Measurements from ENCODE around the gene MAP2K5.

DNA sequence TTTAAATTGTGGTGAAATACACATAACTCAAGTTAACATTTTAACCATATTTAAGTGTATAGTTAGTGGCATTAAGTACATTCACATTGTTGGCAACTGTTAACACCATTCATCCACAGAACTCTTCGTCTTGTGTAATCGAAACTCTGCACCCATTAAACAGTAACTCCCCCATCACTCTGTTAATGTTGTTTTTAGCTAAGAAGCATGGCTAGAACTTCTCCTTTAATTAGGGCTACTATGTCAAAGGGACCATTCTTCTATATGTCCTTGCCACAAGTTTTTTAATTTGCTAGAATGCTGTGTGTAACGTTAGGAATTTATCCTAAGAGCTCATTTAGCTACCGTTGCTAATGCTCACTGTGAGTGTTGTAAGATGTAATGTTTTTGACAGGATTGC, 60.6 kb downstream of the MAP2K5 start:
- TF ChIP-seq, protein P1, sequence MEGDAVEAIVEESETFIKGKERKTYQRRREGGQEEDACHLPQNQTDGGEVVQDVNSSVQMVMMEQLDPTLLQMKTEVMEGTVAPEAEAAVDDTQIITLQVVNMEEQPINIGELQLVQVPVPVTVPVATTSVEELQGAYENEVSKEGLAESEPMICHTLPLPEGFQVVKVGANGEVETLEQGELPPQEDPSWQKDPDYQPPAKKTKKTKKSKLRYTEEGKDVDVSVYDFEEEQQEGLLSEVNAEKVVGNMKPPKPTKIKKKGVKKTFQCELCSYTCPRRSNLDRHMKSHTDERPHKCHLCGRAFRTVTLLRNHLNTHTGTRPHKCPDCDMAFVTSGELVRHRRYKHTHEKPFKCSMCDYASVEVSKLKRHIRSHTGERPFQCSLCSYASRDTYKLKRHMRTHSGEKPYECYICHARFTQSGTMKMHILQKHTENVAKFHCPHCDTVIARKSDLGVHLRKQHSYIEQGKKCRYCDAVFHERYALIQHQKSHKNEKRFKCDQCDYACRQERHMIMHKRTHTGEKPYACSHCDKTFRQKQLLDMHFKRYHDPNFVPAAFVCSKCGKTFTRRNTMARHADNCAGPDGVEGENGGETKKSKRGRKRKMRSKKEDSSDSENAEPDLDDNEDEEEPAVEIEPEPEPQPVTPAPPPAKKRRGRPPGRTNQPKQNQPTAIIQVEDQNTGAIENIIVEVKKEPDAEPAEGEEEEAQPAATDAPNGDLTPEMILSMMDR (IDR thresholded peaks at IDR 0.05), result no peak
- no peak for TF ChIP-seq POLR2A (IDR thresholded peaks at IDR 0.05)

All from right lobe of liver (tissue), 4 donors.